Measurements from ENCODE around the gene PLCH2.
A peak's percentile ranks its signal among the peaks of the same experiment; 100 is the strongest.

The PLCH2 gene

DNA sequence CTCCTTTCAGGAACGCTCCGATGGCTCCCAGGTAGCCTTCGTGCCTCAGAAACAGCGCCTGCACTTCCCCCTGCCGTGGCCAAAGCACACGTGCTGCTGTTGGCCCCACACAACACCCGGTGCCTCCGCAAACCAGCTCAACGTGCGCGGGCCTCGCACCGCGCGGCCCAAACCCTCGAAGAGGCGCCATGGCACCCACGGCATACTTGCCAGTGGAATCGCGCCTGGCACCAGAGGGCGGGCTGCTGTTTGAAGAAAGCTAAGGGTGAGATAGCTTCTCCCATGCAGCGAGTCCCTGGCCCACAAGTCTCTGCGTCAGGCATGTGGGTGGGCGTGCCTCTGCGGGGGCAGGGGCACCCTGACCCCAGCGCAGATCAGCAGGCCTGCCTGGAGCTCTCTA, 42.4 kb downstream of the PLCH2 start:
- H3K27me3 Mint-ChIP-seq: no peaks in the 10 kb centered on the region
- no peaks in the 10 kb centered on the region for H3K9me3 Mint-ChIP-seq
- H3K4me3 Mint-ChIP-seq: no peak overlapping the region
- peaks cover 100% of the 10 kb centered on the region for H3K36me3 Mint-ChIP-seq (ENCODE audit: low read depth)
- intact Hi-C loops (cut with micrococcal nuclease): no loop called here
- no peak overlapping the region for H3K27ac Mint-ChIP-seq
- H3K4me1 Mint-ChIP-seq (ENCODE audit: low read depth): peaks cover 6% of the 10 kb centered on the region

DNA sequence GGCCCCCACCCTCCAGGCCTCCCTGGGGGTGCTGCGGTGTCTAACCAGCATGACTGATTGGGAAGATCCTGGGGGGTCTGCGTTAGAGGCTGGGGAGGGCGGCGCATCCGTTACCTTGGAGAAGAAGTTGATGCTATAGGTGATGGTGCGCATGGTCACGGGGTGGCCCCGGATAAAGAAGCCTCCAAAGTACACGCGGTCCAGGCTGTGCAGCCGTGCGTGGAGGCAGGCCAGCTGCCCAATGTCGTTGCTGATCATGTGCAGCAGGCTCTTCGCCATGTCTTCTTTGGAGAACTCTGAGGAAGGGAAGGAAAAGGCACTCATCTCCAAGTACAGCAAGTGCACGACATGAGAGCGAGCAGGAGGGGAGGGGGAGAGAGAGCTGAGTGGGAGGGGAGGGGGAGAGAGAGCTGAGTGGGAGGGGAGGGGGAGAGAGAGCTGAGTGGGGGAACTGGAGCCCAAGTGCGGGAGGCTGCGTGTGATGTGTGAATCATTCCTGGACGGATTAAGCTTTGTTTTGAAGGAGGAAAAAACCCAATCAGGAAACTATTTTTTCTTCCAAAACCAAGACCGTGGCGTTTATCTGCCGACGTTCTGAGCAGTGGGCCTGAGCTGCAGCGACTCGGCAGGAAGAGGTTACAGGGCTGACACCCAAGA, 43.1 kb downstream of the PLCH2 start:
- H3K27me3 Mint-ChIP-seq: no peaks in the 10 kb centered on the region
- H3K4me3 Mint-ChIP-seq: no peak overlapping the region
- H3K27ac Mint-ChIP-seq: no peak overlapping the region
- peaks cover 12% of the 10 kb centered on the region for H3K4me1 Mint-ChIP-seq (ENCODE audit: low read depth)
- intact Hi-C loops (cut with micrococcal nuclease): no loop called here
- peaks cover 98% of the 10 kb centered on the region for H3K36me3 Mint-ChIP-seq (ENCODE audit: low read depth)
- no peaks in the 10 kb centered on the region for H3K9me3 Mint-ChIP-seq

DNA sequence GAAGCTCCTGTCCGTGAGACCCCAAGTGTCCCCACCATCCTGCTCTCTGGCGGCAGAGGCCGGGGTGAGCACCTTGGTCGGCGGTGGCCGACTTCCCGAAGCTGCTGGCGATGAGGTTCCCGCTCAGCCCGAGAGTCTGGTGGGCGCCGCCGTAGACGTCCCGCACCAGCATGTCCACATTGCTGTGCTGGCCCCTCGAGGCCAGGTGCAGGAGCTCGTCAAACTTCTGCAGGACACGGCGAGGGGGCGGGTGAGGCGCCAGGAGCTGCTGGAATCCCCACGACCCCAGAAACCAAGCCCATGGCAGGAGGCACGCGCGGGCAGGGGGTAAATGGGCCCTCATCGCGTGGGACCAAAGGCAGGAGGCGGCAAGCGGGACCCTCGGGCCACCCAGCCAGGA, 43.6 kb downstream of the PLCH2 start:
- Mint-ChIP-seq H3K27ac (no peak overlapping the region), H3K27me3 (no peaks in the 10 kb centered on the region), H3K9me3 (no peaks in the 10 kb centered on the region), H3K4me3 (no peak overlapping the region), H3K36me3 (ENCODE audit: low read depth) (peaks cover 95% of the 10 kb centered on the region), H3K4me1 (ENCODE audit: low read depth) (peaks cover 18% of the 10 kb centered on the region)
- intact Hi-C loops (cut with micrococcal nuclease): loop anchor here (10.0 kb wide), 1 partner anchor 125 kb away; no protein-coding TSS in a partner anchor

DNA sequence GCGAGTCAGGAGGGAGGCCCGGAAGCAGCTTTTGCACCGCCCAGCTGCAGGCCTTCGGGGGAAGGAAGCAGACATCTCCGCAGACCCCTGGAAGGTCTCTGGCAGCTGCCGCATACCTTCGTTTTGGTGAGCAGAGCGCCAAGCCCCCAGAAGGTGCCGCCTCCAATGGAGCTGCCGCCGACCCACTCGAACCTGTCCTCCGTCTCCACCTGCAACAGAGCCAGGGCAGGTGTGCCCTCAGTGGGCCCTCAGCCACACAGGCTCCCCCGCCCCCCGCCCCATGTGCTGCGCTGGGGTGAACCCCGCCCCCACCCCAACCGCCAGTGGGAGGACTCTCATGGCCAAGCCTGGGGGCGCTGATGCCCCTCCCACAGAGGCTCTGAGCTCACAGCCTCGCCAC, 44.1 kb downstream of the PLCH2 start:
- H3K4me1 Mint-ChIP-seq (ENCODE audit: low read depth): peaks cover 23% of the 10 kb centered on the region
- peaks cover 95% of the 10 kb centered on the region for H3K36me3 Mint-ChIP-seq (ENCODE audit: low read depth)
- no peak overlapping the region for H3K4me3 Mint-ChIP-seq
- intact Hi-C loops (cut with micrococcal nuclease): loop anchor here (10.0 kb wide), 1 partner anchor 125 kb away; no protein-coding TSS in a partner anchor
- H3K9me3 Mint-ChIP-seq: no peaks in the 10 kb centered on the region
- H3K27me3 Mint-ChIP-seq: no peaks in the 10 kb centered on the region
- no peak overlapping the region for H3K27ac Mint-ChIP-seq

DNA sequence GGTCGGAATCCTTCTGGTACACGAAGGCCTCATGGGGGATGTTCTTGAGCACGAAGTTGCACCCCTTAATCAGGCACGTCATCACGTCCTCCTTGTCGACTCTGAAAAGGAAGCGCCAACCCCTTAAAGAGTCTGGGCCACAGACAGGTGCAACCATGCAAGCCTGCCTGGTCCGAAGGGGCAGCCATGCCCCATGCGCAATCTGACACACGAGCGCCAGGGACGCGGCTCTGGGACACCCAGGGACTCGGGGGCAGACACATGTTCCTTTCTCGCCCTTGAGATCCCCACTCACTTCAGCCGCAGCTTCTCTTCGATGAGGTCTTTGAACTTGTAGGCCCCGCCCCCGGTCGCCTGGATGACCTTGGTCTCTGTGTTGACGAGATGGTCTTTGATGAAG, 44.7 kb downstream of the PLCH2 start:
- H3K4me1 Mint-ChIP-seq (ENCODE audit: low read depth): peaks cover 26% of the 10 kb centered on the region
- H3K9me3 Mint-ChIP-seq: no peaks in the 10 kb centered on the region
- H3K27ac Mint-ChIP-seq: no peak overlapping the region
- H3K36me3 Mint-ChIP-seq (ENCODE audit: low read depth): peaks cover 93% of the 10 kb centered on the region
- no peaks in the 10 kb centered on the region for H3K27me3 Mint-ChIP-seq
- no peak overlapping the region for H3K4me3 Mint-ChIP-seq
- intact Hi-C loops (cut with micrococcal nuclease): loop anchor here (10.0 kb wide), 1 partner anchor 124 kb away; no protein-coding TSS in a partner anchor

DNA sequence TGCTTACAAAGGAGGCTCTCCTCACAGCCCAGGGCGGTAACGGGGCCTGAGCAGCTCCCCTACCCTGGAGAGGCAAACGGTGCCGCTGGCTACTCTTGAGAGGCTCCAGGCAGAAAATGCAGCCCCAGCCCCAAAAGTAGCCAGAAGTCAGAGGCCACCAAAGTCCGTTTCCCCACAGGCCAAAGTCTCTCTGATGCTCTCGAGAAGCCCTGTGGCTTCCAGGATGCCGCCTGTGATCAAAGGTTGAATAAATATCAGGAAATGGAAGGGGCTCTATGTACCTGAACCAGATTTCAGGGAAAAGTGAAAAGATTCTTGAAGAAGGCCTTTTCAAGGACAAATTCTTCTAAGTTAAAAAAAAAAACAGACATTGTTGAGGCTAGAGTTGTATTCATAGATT, 46.1 kb downstream of the PLCH2 start:
- intact Hi-C loops (cut with micrococcal nuclease): loop anchor here (10.0 kb wide), 1 partner anchor 123 kb away; no protein-coding TSS in a partner anchor
- Mint-ChIP-seq H3K9me3 (no peaks in the 10 kb centered on the region), H3K27me3 (peaks cover 6% of the 10 kb centered on the region), H3K36me3 (ENCODE audit: low read depth) (peaks cover 78% of the 10 kb centered on the region), H3K4me3 (no peak overlapping the region), H3K4me1 (ENCODE audit: low read depth) (peaks cover 32% of the 10 kb centered on the region), H3K27ac (no peak overlapping the region)

DNA sequence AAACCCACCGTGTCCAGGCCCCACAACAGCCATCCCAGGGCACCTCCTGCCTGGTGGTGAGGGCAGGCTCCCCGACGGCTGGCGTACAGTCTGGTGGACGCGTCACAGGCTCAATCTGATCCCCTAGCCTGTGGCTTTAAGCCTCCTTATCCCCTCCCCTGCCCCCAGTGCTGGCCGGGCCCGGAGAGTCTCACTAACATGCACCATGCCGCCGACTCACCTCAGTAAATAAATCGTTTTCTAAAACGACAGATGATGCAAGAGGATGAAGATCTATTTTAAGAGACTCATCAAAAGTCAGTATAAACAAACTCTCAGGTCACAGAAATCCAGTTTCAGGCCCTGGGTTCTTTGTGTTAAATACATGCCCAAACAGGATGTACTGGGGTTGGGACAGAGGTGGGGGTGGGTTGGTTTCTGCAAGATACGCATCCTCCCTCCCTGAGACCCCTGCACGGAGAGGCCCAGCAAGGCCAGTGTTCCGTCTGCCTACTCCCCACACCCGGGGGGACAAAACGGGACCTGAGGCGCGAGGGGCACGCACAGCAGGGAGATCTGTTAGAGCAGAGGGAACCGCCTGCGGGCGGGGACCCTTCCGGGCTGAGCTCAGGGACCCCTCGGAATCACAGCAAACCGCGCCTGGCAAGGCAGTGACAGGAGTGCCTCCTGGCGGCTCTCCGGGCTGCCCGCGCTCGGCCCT, 47.3 kb downstream of the PLCH2 start:
- Mint-ChIP-seq H3K36me3 (ENCODE audit: low read depth) (peaks cover 67% of the 10 kb centered on the region), H3K9me3 (no peaks in the 10 kb centered on the region), H3K27me3 (peaks cover 16% of the 10 kb centered on the region), H3K4me3 (no peak overlapping the region), H3K4me1 (ENCODE audit: low read depth) (peaks cover 35% of the 10 kb centered on the region), H3K27ac (no peak overlapping the region)
- intact Hi-C loops (cut with micrococcal nuclease): loop anchor here (10.0 kb wide), 1 partner anchor 121 kb away; no protein-coding TSS in a partner anchor

DNA sequence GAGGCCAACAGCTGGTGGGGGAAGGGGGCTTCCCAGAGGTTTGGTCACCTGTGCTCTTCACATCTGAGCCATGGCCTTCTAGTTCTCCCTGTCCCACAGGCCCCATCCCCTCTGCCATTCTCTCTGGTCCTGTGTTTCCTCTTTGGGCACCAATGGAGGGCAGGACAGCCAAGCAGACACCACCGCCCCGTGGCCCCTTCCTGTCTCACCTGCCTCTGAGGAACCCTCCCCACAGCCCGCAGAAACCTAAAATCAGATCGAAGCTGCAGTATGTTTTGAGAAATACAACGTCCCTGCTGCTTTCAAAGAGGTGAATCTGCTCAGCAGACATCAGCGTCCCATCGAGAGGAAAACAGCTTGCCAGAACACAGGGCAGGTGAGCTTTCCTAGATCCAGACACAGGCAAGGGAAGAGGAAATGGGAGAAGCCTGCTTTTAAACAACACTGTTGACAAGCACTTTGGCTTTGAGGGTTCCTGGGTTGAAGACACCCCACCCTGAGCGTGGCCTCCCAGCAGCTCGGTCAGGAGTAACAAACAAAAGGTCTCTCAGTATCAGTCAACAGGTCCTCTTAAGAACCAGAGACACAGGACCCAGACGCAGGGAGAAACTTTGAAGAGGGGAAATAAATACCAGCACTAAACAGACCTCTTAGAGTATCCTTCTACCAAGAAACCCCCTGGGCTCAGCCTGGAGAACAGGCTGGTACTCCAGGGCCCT, 48.0 kb downstream of the PLCH2 start:
- Mint-ChIP-seq H3K4me3 (no peak overlapping the region), H3K4me1 (ENCODE audit: low read depth) (peaks cover 35% of the 10 kb centered on the region), H3K27ac (no peak overlapping the region), H3K27me3 (peaks cover 23% of the 10 kb centered on the region), H3K36me3 (ENCODE audit: low read depth) (peaks cover 60% of the 10 kb centered on the region), H3K9me3 (no peaks in the 10 kb centered on the region)
- intact Hi-C loops (cut with micrococcal nuclease): loop anchor here (10.0 kb wide), 1 partner anchor 121 kb away; no protein-coding TSS in a partner anchor

DNA sequence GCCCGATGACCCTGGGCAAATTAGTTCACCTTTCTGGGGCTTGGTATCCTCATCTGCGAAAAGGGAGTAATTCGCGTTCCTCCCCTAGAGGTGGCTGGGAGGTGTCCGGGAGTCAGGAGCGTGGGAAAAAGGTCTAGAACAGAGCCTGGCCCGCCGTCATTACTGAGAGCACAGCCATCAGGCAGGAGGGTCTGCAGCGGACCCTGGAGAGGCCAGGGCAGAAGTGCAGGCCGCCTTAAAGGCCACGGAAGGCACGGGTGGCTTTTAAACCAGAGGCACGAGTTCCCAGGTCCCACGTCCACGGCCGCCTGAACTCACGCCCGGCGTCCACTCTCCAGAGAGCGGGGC, 49.5 kb downstream of the PLCH2 start:
- peak overlapping the region; percentile 90 for H3K27ac Mint-ChIP-seq
- H3K9me3 Mint-ChIP-seq: no peaks in the 10 kb centered on the region
- H3K4me1 Mint-ChIP-seq (ENCODE audit: low read depth): peaks cover 35% of the 10 kb centered on the region
- H3K4me3 Mint-ChIP-seq: peak overlapping the region; percentile 88
- peaks cover 45% of the 10 kb centered on the region for H3K36me3 Mint-ChIP-seq (ENCODE audit: low read depth)
- intact Hi-C loops (cut with micrococcal nuclease): loop anchor here (10.0 kb wide), 1 partner anchor 119 kb away; no protein-coding TSS in a partner anchor
- peaks cover 35% of the 10 kb centered on the region for H3K27me3 Mint-ChIP-seq

DNA sequence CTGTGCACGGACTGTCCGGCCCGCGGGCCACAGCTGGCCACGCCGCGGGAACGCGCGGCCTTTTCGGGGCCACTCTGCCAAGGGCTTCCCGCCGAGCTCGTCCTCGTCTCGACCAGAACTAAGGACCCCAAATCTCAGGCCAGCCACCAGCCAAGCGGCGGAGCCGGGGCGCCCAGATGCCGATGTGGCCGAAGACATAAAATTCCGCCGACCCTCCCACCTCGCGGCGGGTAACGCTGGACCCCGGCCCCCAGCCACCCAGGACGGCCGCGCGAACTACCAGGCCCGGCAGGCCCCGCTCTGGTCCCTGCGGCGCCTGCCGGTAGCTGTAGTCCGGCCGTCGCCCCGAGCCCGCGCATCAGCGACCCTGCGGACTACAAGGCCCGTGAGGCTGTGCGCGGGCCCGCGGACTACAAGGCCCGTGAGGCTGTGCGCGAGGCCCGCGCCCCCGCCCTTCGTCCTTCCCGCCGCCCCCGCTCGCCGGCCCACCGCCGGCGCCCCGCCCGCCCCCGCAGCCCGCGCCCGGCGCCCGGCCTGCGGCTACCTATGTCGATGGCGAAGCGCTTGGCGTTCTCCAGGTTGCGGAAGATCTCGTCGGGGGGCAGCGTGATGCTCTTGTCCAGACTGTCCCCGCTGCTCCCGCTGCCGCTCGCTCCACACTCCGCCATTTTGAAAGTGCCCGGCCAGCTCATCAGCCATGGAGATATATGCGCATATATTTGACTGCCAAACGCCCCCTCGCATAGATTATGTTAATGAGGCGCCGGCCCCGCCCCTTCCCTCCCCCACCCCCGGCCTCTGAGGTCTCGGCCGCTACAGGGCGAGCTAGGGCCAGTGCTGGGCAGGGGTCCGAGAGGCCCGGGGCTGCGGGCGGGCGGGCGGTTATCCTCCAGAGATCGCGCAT, 50.1 kb downstream of the PLCH2 start, which contains the start of gene PANK4:
Gene PANK4 (minus strand): TSS at position 677 of the 904 bp plus-strand sequence. CDS start 9 bp downstream, at position 668.
- intact Hi-C loops (cut with micrococcal nuclease): loop anchor here (1.0 to 10.0 kb wide), 3 partner anchors 22 to 119 kb away; partner anchors contain the start of gene PRXL2B
- Mint-ChIP-seq H3K9me3 (no peaks in the 10 kb centered on the region), H3K27ac (peak within 1 kb of the TSS; percentile 90)

DNA sequence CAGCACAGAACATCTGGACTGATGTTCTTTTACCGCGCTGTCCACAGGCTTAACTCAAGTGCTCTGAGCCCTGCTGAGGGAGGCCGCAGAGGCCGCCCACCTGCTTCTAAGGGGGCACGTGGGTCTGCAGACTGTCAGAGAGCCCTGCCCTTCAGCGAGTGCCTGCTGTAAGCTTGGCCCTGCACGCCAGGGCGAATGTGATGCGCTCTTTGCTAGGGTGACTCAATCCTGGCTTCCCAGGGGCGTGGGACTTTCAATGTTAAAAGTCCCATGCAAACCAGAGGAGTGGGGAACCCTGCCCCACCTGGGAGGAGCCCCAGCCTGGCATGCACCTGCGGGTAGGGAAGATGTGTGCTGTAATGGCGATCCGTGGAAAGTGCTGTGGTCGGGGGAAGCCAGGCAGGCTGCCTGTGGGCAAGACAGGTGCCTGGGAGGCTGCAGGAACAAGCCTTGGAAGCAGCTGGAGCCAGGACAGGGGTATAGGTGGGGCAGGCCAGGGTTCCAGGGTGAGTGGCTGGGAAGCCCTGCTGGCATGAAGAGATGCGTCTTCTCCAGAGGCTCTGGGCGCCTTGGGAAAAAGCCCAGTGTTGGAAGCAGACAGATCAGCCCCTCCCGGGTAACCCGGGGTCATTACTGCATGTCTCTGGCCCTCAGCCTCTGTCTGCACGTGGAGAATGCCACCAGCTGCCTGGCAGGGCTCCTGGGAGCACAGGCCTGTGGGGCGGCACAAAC, 50.9 kb downstream of the PLCH2 start:
- intact Hi-C loops (cut with micrococcal nuclease): loop anchor here (1.0 to 10.0 kb wide), 3 partner anchors 21 to 118 kb away; partner anchors contain the start of gene PRXL2B
- H3K27me3 Mint-ChIP-seq: peaks cover 50% of the 10 kb centered on the region
- H3K9me3 Mint-ChIP-seq: no peaks in the 10 kb centered on the region
- H3K4me1 Mint-ChIP-seq (ENCODE audit: low read depth): peaks cover 40% of the 10 kb centered on the region
- peak overlapping the region; percentile 39 for H3K4me3 Mint-ChIP-seq
- peak overlapping the region; percentile 90 for H3K27ac Mint-ChIP-seq
- H3K36me3 Mint-ChIP-seq (ENCODE audit: low read depth): peaks cover 31% of the 10 kb centered on the region

More for the DNA sequence above, 50.1 kb downstream of the PLCH2 start, which contains the start of gene PANK4:
- H3K4me1 Mint-ChIP-seq (ENCODE audit: low read depth): peaks cover 40% of the 10 kb centered on the region
- H3K27me3 Mint-ChIP-seq: peaks cover 41% of the 10 kb centered on the region
- peaks cover 39% of the 10 kb centered on the region for H3K36me3 Mint-ChIP-seq (ENCODE audit: low read depth)
- peak within 1 kb of the TSS; percentile 88 for H3K4me3 Mint-ChIP-seq

DNA sequence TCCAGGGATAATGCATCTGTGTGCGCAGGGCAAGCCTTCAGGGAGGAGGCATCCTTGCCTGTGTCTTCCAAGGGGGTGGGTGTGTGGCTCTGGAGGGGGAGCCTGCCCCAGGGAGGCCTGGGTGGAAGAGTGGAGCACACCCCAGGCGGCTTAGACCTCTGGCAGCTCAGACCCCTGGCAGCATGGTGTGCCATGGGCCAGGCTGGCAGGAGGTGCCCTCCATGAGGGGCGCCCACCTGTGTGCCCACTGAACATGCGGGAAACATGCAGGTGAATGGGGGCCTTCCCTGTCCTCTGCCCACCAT, 51.4 kb downstream of the PLCH2 start:
- H3K27ac Mint-ChIP-seq: no peak overlapping the region
- no peaks in the 10 kb centered on the region for H3K9me3 Mint-ChIP-seq
- intact Hi-C loops (cut with micrococcal nuclease): loop anchor here (10.0 kb wide), 1 partner anchor 117 kb away; no protein-coding TSS in a partner anchor
- peaks cover 38% of the 10 kb centered on the region for H3K4me1 Mint-ChIP-seq (ENCODE audit: low read depth)
- H3K4me3 Mint-ChIP-seq: no peak overlapping the region
- peaks cover 55% of the 10 kb centered on the region for H3K27me3 Mint-ChIP-seq
- peaks cover 26% of the 10 kb centered on the region for H3K36me3 Mint-ChIP-seq (ENCODE audit: low read depth)

Data from dendritic cell treated with granulocyte-macrophage colony-stimulating factor and Interleukin-4, amounts not matched to agents 40 ng/mL and 50 ng/mL, for 4 days (primary cell).